HG02678 (cell line): Measurements from ENCODE around the gene CXorf58.
"Not testable (repeated sequence)": the region's sequence is repeated elsewhere in the genome, so short reads cannot be mapped to it uniquely, and the experiment has no call there.

Experiments
- ATAC-seq: cut with Tn5 transposase; IDR thresholded peaks from one replicate; pipeline ENCODE4 v1.9.1; 2021; ENCODE audit warnings: mild to moderate bottlenecking, moderate library complexity; ENCODE audit not compliant: unreplicated experiment

Gene CXorf58

GRCh38 chrX:23952984-23953907 is 45.4 kb downstream of the CXorf58 start:
- ATAC-seq: peak; percentile 98

GRCh38 chrX:23953908-23954269 is 46.1 kb downstream of the CXorf58 start:
- no peak for ATAC-seq

- ATAC-seq: no peak
These were observed 46.6 kb downstream of the CXorf58 start for GRCh38 chrX:23954396-23954795.

GRCh38 chrX:23959781-23960180 is 52.0 kb downstream of the CXorf58 start:
- ATAC-seq: no peak

- ATAC-seq: no peak
These were observed 56.4 kb downstream of the CXorf58 start for GRCh38 chrX:23964191-23964590.

GRCh38 chrX:23965630-23966029 is 57.8 kb downstream of the CXorf58 start:
- ATAC-seq: not testable (repeated sequence)

- ATAC-seq: no peak
These were observed 70.7 kb downstream of the CXorf58 start for GRCh38 chrX:23978491-23978890.

GRCh38 chrX:23980011-23980441 is 72.2 kb downstream of the CXorf58 start:
- ATAC-seq: no peak

GRCh38 chrX:23981222-23981621 is 73.4 kb downstream of the CXorf58 start:
- no peak for ATAC-seq

GRCh38 chrX:23981711-23982110 is 73.9 kb downstream of the CXorf58 start:
- no peak for ATAC-seq

- no peak for ATAC-seq
These were observed 75.1 kb downstream of the CXorf58 start for GRCh38 chrX:23982891-23983290.
